NB4 (cell line): ENCODE data around the gene ACMSD.

ENCODE experiments used
- DNase-seq: peaks from one replicate; pipeline ENCODE4 v3.0.0; 2010; ENCODE audit warnings: low read depth
- H3K4me3 ChIP-seq: one replicate; pipeline ENCODE4 v1.5.1; 2011; ENCODE audit warnings: mild to moderate bottlenecking, low read depth, low read length, moderate library complexity
- MYC ChIP-seq: IDR thresholded peaks from 2 replicates; pipeline ENCODE4 v1.6.1; 2011; ENCODE audit warnings: low read depth, low read length
- POLR2A ChIP-seq: IDR thresholded peaks from 2 replicates; pipeline ENCODE4 v1.6.1; 2011; ENCODE audit warnings: mild to moderate bottlenecking; ENCODE audit not compliant: insufficient read length; ENCODE audit errors: extremely low read depth
- TF ChIP-seq, protein P1 (sequence below): IDR thresholded peaks from one replicate; pipeline ENCODE4 v1.5.1; 2012; ENCODE audit warnings: low read depth, low read length
- TF ChIP-seq, protein P2 (sequence below): IDR thresholded peaks from 2 replicates; pipeline ENCODE4 v1.6.1; 2011; ENCODE audit warnings: low read depth, low read length

The ACMSD gene

DNA sequence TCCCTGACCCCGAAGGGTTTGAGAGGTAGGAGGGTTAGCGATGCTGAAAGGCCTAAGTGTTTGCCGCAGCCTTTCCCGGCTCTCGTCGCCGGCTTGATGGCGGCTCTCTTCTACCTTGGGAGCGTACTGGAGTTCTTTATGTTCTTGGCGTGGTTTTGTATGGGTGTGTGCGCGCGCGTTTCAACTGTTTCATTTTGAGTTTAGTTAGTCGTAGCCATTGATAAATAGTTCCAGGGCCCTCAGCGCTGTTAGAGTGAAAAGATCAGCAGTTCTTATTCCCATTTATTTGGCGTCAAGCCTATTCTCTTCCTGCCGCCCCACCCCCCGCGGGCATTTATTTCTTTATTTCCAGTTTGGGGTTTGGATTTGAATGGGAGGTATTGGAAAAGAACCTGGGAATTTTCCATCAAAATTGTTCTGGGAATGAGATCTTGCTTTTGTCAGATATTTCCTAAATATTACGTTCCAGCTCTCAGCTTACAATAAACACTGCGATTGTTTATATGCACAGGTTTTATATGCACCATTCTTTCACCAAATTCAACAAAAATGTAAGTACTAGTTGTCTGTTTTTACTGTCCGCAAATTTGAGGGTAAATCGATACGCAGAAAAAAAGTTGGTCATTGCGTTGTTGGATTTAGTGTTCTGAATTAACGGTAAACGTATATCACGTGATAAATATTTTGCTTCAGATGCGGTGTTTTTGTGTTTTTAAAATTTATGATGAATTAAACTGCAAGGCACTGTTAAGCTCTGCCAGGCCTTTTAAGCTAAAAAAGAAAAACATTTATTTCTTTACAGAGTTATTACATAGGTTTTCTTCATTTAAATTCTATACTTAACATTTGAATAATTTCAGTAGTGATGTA, 81.2 kb downstream of the ACMSD start:
- peak; percentile 66 for DNase-seq
- peak overlapping the region; percentile 98 for H3K4me3 ChIP-seq
- TF ChIP-seq, protein P1, sequence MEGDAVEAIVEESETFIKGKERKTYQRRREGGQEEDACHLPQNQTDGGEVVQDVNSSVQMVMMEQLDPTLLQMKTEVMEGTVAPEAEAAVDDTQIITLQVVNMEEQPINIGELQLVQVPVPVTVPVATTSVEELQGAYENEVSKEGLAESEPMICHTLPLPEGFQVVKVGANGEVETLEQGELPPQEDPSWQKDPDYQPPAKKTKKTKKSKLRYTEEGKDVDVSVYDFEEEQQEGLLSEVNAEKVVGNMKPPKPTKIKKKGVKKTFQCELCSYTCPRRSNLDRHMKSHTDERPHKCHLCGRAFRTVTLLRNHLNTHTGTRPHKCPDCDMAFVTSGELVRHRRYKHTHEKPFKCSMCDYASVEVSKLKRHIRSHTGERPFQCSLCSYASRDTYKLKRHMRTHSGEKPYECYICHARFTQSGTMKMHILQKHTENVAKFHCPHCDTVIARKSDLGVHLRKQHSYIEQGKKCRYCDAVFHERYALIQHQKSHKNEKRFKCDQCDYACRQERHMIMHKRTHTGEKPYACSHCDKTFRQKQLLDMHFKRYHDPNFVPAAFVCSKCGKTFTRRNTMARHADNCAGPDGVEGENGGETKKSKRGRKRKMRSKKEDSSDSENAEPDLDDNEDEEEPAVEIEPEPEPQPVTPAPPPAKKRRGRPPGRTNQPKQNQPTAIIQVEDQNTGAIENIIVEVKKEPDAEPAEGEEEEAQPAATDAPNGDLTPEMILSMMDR, result no peak
- TF ChIP-seq, protein P2, sequence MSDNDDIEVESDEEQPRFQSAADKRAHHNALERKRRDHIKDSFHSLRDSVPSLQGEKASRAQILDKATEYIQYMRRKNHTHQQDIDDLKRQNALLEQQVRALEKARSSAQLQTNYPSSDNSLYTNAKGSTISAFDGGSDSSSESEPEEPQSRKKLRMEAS, result no peak
- TF ChIP-seq MYC (no peak), POLR2A (no peak)

DNA sequence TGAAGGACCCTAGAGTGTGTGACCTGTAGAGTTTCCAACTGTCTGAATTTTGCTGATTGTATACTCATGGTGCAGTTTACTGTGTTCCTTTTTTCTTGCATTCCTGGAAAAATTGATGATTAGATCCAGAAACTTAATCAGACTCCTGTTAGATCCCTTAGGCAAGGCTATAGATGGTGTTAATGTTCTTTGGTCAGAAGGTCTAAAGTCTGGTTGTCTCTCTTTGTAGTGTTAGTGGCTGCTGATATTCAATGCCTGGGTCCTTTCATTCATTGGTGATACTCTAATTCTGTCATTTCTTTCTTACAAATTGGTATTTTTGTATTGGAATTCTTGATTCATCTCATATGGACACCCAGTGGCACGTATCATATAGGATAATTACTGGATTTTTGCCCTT, 86.5 kb downstream of the ACMSD start:
- DNase-seq, result no peak
- H3K4me3 ChIP-seq, result no peak overlapping the region
- TF ChIP-seq, protein P1, result no peak
- no peak for TF ChIP-seq POLR2A
- no peak for TF ChIP-seq MYC
- TF ChIP-seq, protein P2, result no peak

DNA sequence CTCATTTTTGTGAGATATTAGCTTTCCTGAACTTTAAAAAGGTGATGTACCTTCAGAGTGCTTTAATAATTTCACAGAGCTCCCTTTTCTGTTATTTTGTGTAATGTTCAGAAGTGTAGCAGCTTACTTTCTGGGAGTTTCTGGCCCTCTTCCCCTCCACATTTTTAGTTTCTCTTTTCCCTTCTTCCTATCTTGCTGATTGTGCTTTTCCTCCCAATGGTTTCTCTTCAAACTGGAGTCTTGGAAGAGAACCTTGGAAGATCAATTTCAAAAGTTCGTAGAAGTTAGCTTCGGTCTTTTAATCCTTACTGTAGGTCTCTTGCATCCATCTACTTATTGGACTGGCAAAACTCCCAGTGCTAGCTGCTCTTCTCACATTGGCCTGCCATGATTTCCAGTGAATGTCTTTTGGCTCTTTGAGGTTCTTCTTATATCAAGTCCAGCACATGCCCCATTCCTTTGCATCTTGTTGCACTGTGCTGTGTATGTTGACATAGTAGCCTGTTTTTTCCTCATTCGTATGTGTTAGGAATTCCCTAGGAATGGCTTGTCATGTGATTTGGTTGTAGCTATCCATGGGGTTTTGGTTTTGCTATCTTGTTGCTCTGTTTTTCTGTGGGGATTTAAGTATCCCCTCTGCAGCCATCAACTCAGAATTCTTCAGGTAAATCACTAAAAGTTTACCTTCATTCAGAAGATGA, 88.0 kb downstream of the ACMSD start:
- TF ChIP-seq POLR2A, result no peak
- TF ChIP-seq, protein P2, result no peak
- TF ChIP-seq, protein P1, result no peak
- no peak for TF ChIP-seq MYC
- no peak for DNase-seq
- no peak overlapping the region for H3K4me3 ChIP-seq

DNA sequence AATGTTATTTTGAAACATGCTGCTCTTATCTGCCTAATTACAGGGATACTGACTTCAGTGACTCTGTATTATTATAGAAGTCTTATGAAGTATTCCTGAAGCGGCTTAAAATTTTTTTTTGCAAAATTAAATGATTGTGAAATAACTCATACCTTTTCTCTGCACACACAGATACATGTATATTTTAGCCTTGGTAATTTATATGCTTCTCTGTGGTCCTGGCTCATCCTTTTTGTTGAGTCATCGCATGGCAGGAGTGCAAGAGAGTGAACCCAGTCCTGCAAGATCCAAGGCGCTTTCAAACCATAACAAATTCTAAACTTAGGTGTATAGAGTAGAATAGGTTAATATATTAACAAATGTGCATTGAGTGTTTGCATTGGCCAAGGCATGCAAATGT, 88.8 kb downstream of the ACMSD start:
- TF ChIP-seq, protein P2, result no peak
- TF ChIP-seq, protein P1, result no peak
- TF ChIP-seq POLR2A, result no peak
- no peak for TF ChIP-seq MYC
- DNase-seq, result peak; percentile 42
- no peak overlapping the region for H3K4me3 ChIP-seq

DNA sequence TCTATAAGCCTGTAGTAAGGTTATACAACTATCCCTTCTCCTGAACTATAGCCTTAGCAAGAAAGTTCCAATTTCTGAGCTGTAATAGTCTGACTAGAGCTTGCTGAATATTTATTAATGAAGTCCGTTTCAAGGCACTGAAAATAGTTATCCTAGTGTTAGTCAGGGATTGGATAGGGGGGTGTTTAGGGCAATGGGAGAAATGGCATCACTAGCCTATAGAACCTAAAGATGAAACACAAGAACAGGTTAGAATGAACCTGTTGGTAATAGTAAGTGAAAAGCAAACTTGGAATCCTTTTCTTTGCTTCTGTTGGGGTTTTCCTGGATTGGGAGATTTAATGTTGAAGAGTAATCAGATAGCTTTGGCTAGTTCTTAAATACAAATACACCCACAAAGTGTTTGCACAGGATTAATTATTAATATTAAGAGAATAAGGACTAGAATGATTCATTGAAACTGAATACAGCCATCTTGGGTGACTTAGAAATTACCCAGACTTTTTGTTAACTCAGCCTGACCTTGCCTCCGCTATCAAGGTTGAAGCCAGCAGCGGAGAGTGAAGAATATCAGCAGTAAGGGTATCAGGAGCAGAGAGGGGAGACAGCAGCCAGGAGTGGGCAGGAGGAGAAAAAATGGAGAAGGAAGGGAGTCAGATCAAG, 94.6 kb downstream of the ACMSD start:
- no peak for DNase-seq
- H3K4me3 ChIP-seq, result no peak overlapping the region
- TF ChIP-seq, protein P2, result no peak
- no peak for TF ChIP-seq POLR2A
- TF ChIP-seq, protein P1, result no peak
- no peak for TF ChIP-seq MYC
